Right lobe of liver (tissue), 4 donors: Measurements from ENCODE around the gene SGCD.

Experiments
- CTCF ChIP-seq, 4 donors: fragments of 200-600 bp in 3 of 4; fragments of 450-650 bp in 1 of 4; IDR thresholded peaks; one replicate each; pipeline versions ENCODE4 v1.5.1 to v1.8.0; 2016 to 2022; ENCODE audit warnings: antibody characterized with exemption in 4 of 4, mild to moderate bottlenecking in 2 of 4
- POLR2A ChIP-seq: fragments of 450-650 bp; IDR thresholded peaks from one replicate; pipeline ENCODE4 v1.6.1; 2017; ENCODE audit warnings: antibody characterized with exemption, mild to moderate bottlenecking
- donor health status: DM: no; HTN: no; CAD: no.
- donor health status: DM: no; HTN: no; CAD: no.
- donor health status: DM: no; HTN: yes; CAD: no.

DNA sequence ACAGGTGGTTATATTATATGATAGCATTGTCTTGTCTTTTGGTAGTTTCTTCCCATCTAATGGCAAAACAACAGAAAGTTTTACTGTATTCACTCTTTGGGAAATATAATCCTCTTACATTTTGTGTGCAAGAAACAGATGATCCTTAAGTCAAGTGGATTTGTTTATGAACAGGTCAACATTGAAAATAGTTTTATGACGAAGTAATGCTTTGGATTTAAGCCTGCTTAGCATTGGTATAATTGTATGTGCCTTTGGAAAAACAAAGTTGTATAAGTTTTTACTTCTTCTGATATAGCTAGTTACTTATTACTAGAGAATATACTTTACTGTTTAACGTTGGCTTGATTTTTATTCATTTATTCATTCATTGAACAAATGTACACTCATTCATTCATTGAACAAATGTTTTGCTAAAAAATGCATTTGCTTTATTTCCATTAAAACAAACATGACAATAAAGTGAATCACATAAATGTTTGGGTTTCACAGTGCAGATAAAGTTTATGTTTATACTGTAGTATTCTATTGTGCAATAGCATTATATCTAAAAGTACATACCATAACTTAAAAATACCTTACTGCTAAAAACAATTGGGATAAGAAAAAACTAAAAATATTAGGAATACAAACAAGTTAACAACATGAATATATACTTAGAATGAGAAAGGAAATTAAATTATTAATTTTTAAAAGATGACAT lies 12.3 kb downstream of the SGCD start:
- TF ChIP-seq POLR2A (no peak), CTCF (IDR thresholded peaks at IDR 0.05) (no peak)
